NB4 (cell line): ENCODE data around the gene NAMPT.

Experiments
- CTCF ChIP-seq: IDR thresholded peaks from one replicate; pipeline ENCODE4 v1.5.1; 2012; ENCODE audit warnings: low read depth, low read length
- MAX ChIP-seq: IDR thresholded peaks from 2 replicates; pipeline ENCODE4 v1.6.1; 2011; ENCODE audit warnings: low read depth, low read length

GRCh38 chr7:106316947-106317346, 32.2 kb upstream of the NAMPT start:
- TF ChIP-seq CTCF: no peak
- TF ChIP-seq MAX: no peak
